ENCODE data around the gene RITA1. TPM values are rescaled to one million over a fixed set of nuclear protein-coding genes. Genes with fewer than 3 reads are reported as not detected.

RITA1 gene
- total RNA-seq, 4 donors from 2014 or later, result 14.7 to 21.7 (median 16.9) TPM

GRCh38 chr12:113171543-113171942 lies 14.0 kb upstream of the RITA1 start:
- H3K36me3 ChIP-seq, result peaks cover 100% of the 10 kb centered on the region
- TF ChIP-seq CTCF (IDR thresholded peaks at IDR 0.05), result no peak
- TF ChIP-seq POLR2AphosphoS5 (IDR thresholded peaks at IDR 0.05), result no peak
- TF ChIP-seq EP300 (IDR thresholded peaks at IDR 0.05), result no peak
- no peak for TF ChIP-seq POLR2A (IDR thresholded peaks at IDR 0.05)

GRCh38 chr12:113172185-113172584 lies 13.3 kb upstream of the RITA1 start:
- Histone ChIP-seq H3K27ac (no peak overlapping the region), H3K4me3 (no peak overlapping the region), H3K9me3 (no peaks in the 10 kb centered on the region), H3K27me3 (no peaks in the 10 kb centered on the region), H3K36me3 (peaks cover 100% of the 10 kb centered on the region), H3K4me1 (no peaks in the 10 kb centered on the region)
- TF ChIP-seq POLR2AphosphoS5 (IDR thresholded peaks at IDR 0.05) (no peak), POLR2A (IDR thresholded peaks at IDR 0.05) (no peak), CTCF (IDR thresholded peaks at IDR 0.05) (no peak), EP300 (IDR thresholded peaks at IDR 0.05) (no peak)
- no peak for DNase-seq (ENCODE audit: low spot score in 2 of 2)
- WGBS, result 93% methylated on average over 20 of the region's 20 CpGs

More at GRCh38 chr12:113171543-113171942, 14.0 kb upstream of the RITA1 start:
- no peak for DNase-seq (ENCODE audit: low spot score in 2 of 2)
- Histone ChIP-seq H3K4me3 (no peak overlapping the region), H3K4me1 (no peaks in the 10 kb centered on the region), H3K27me3 (no peaks in the 10 kb centered on the region), H3K9me3 (no peaks in the 10 kb centered on the region), H3K27ac (no peak overlapping the region)
- WGBS, result 92% methylated on average over 9 of the region's 9 CpGs

- WGBS, result 93% methylated on average over 7 of the region's 7 CpGs
- Histone ChIP-seq H3K27me3 (no peaks in the 10 kb centered on the region), H3K36me3 (peaks cover 100% of the 10 kb centered on the region), H3K27ac (no peak overlapping the region), H3K4me3 (no peak overlapping the region), H3K9me3 (no peaks in the 10 kb centered on the region), H3K4me1 (no peaks in the 10 kb centered on the region)
- no peak for DNase-seq (ENCODE audit: low spot score in 2 of 2)
- TF ChIP-seq POLR2A (IDR thresholded peaks at IDR 0.05), result no peak
Observed at GRCh38 chr12:113173081-113173698, 12.3 kb upstream of the RITA1 start.

- H3K36me3 ChIP-seq, result peaks cover 100% of the 10 kb centered on the region
Observed at GRCh38 chr12:113174461-113175384, 10.8 kb upstream of the RITA1 start.

GRCh38 chr12:113179023-113179422 lies 6.5 kb upstream of the RITA1 start:
- 96% methylated on average over 13 of the region's 14 CpGs for WGBS

More at GRCh38 chr12:113174461-113175384, 10.8 kb upstream of the RITA1 start:
- peak in 1 of 2 donors; percentile 77 for DNase-seq (ENCODE audit: low spot score in 2 of 2)
- H3K9me3 ChIP-seq, result no peaks in the 10 kb centered on the region
- no peaks in the 10 kb centered on the region for H3K27me3 ChIP-seq
- no peaks in the 10 kb centered on the region for H3K4me1 ChIP-seq
- no peak overlapping the region for H3K4me3 ChIP-seq
- TF ChIP-seq POLR2A (IDR thresholded peaks at IDR 0.05) (no peak), CTCF (IDR thresholded peaks at IDR 0.05) (peak; percentile 89 to 99)
- no peak overlapping the region for H3K27ac ChIP-seq
- 56% methylated on average over 23 of the region's 32 CpGs for WGBS

More at GRCh38 chr12:113179023-113179422, 6.5 kb upstream of the RITA1 start:
- no peak overlapping the region for H3K4me3 ChIP-seq
- no peak for TF ChIP-seq POLR2A (IDR thresholded peaks at IDR 0.05)
- no peak for TF ChIP-seq POLR2AphosphoS5 (IDR thresholded peaks at IDR 0.05)
- no peak for TF ChIP-seq CTCF (IDR thresholded peaks at IDR 0.05)
- TF ChIP-seq EP300 (IDR thresholded peaks at IDR 0.05), result no peak
- DNase-seq (ENCODE audit: low spot score in 2 of 2), result no peak
- peaks cover 69% of the 10 kb centered on the region for H3K36me3 ChIP-seq
- no peaks in the 10 kb centered on the region for H3K9me3 ChIP-seq
- H3K27me3 ChIP-seq, result no peaks in the 10 kb centered on the region
- H3K4me1 ChIP-seq, result peaks cover 14% of the 10 kb centered on the region
- no peak overlapping the region for H3K27ac ChIP-seq

Data from suprapubic skin (tissue), 4 donors.